NCI-H526 treated with DMSO at 0.1 percent for 48 hours (cell line): ENCODE data around the gene KCTD12.
A peak's percentile ranks its signal among the peaks of the same experiment; 100 is the strongest.
"Not testable (repeated sequence)": the region's sequence is repeated elsewhere in the genome, so short reads cannot be mapped to it uniquely, and the experiment has no call there.

Source experiments
- DNase-seq: peaks from one replicate; lab custom pipeline; 2025; lab: John Stamatoyannopoulos, UW

The KCTD12 gene

GRCh38 chr13:76886292-76887075 is at the start of gene KCTD12:
Gene KCTD12, minus strand, starts transcription at chr13:76886405. Its CDS starts 257 bp downstream, at chr13:76886148.
- peak; percentile 69 for DNase-seq

DNA sequence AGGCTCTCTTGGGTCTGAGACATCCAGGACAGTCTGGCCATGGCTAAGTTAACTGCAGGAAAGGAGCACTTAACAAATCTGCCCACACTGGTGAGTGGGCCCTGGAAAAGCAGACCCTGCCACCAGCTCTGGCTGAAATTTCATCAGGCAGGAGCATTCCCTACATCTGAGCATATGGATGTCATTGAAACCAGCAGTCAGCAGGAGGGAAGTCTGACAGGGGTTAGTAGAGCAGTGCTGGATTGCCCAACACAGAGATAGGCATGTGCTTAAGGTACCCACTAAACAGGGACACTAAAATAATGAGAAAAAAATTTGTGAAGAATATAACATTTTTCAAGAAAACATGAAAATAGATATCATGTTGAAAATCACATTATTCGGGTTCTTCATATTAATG is 48.5 kb upstream of the KCTD12 start:
- no peak for DNase-seq

DNA sequence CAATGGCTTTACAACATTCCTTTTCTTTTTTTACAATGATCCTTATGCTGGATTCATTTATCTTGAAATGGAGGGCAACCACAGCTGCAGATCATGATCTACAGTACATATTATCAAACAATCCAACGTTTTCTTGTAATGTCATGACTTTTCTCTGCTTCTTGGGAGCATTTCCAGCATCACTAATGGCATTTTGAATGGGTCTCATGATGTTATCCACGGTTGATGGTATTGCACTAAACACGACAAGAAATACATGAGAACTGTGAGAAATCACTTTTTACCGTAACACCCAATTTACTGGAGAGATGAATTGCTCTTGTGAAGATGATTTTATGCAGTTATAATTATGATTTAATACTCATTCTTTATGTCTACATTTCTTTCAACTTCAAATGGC is 45.9 kb upstream of the KCTD12 start:
- DNase-seq = no peak

- no peak for DNase-seq
These were observed 43.7 kb upstream of the KCTD12 start for GRCh38 chr13:76929851-76930374.

GRCh38 chr13:76929320-76929719 is 43.1 kb upstream of the KCTD12 start:
- DNase-seq = no peak

GRCh38 chr13:76928456-76928855 is 42.3 kb upstream of the KCTD12 start:
- DNase-seq = no peak

DNA sequence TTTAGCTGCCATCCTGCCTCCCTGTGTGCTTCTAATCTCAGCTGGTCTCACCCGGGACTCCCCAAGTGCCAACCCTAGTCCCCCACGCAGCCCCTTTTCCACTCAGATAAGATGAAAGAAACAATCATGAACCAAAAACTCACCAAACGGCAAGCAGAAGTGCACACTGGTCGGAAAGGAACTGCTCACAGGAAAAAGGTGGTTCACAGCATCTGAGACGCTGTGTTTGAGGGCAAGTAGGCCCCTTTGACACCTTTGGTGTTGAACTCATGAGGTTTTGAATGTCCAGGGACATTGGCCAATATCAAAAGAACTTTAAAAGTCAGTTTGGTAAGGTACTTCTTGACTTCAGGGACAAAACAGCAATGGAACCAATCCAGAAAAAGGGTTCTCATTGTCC is 41.8 kb upstream of the KCTD12 start:
- no peak for DNase-seq

DNA sequence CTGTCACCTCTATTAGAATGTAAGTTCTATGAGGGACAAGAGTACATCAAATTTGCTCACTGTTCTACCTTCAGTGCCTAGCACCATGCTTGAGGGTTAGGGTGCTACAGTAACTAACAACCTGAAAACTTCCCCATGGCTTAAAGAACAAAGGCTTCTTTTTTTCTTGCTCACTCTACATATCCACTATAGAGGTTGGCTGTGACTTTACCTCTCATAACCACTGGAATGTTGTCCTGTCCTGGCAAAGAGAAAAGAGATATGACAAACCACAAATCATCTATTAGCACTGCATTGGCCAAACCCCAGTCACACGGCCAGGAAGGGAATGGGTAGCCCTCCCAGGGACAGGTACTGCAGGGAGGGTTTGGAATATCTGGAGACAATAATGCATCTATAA is 38.9 kb upstream of the KCTD12 start:
- no peak for DNase-seq

DNA sequence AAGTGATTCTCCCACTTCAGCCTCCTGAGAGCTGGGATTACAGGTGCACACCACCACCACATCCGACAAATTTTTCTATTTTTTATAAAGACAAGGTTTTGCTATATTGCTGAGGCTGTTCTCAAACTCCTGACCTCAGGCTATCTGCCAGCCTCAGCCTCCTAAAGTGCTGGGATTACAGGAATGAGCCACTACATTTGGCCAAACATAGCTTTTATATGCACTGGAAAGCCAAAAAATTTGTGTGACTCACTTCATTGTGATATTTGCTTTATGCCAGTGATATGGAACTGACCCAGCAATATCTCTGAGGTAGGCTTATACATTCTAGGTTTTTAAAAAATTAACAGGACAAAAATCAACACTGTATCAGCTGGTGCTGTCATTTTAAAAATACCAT is 35.3 kb upstream of the KCTD12 start:
- no peak for DNase-seq

DNA sequence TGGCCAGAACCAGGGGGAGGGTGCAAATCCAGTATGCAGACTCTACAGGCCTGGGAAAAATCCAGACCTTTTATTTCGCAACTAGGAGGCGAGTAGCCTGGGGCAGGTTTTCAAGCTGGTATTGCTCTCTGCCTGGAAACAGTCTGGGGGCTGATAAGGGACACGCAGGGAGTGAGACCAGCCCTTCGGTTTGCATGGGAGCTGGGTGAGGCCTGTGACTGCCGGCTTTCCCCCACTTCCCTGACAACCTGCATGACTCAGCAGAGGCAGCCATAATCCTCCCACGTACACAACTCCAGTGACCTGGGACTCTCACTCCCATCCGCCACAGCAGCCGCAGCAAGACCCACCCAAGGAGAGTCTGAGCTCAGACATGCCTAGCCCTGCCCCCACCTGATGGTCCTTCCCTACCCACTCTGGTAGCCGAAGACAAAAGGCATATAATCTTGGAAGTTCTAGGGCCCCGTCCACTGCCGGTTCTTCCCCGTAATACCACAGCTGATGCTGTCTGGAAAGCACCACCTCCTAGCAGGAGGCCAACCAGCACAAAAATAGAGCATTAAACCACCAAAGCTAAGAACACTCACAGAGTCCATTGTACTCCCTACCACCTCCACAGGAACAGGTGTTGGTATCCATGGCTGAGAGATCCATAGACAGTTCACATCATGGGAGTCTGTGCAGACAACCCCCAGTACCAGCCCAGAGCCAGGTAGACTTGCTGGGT is 31.7 kb upstream of the KCTD12 start:
- not testable (repeated sequence) for DNase-seq

DNA sequence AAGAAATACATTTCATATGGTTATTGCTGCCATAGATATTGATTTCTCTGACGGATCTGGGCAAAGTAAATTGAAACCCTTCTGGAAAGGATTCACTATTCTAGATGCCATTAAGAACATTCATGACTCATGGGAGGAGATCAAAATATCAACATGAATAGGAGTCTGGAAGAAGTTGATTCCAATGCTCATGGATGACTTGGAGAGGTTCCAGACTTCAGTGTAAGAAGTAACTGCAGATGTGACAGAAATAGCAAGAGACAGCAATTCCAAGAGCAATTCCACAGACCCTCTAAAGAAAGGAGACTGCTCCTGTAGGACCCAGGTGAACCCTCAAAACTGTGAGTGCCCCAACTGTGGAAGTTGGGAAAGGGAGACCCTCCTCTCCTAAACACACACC is 30.9 kb upstream of the KCTD12 start:
- DNase-seq = no peak

GRCh38 chr13:76913898-76914297 is 27.7 kb upstream of the KCTD12 start:
- DNase-seq = no peak

- DNase-seq = no peak
These were observed 26.3 kb upstream of the KCTD12 start for GRCh38 chr13:76912476-76912875.

- DNase-seq = no peak
These were observed 18.3 kb upstream of the KCTD12 start for GRCh38 chr13:76904507-76904906.

- peak; percentile 85 for DNase-seq
These were observed 17.4 kb upstream of the KCTD12 start for GRCh38 chr13:76903544-76904162.

DNA sequence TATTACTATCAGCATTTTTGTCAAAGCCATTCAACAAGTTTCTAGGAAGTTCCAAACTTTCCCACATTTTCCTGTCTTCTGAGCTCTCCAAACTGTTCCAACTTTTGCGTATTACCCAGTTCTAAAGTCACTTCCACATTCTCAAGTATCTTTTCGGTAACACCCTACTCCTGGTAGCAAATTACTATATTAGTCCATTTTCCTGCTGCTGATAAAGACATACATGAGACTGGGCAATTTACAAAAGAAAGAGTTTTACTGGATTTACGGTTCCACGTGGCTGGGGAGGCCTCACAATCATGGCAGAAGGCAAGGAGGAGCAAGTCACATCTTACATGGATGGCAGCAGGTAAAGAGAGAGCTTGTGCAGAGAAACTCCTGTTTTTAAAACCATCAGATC is 12.9 kb upstream of the KCTD12 start:
- not testable (repeated sequence) for DNase-seq

DNA sequence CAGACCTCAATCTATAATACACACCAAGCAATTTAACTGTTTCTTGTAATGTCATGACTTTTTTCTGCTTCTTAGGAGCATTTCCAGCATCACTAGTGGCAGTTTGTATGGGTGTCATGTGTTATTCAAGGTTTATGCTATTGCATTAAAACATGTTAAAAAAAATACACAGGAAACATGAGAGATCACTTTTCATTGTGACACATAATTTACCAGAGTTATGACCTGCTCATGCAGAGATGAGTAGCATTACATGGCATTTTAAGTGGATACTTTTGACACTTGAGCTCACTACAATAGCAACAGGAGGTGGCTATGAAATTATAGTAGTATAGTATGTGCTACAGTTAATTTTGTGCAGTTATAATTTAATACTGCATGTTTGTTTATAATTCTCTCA is 11.0 kb upstream of the KCTD12 start:
- not testable (repeated sequence) for DNase-seq

GRCh38 chr13:76894401-76895110 is 8.4 kb upstream of the KCTD12 start:
- DNase-seq = no peak

DNA sequence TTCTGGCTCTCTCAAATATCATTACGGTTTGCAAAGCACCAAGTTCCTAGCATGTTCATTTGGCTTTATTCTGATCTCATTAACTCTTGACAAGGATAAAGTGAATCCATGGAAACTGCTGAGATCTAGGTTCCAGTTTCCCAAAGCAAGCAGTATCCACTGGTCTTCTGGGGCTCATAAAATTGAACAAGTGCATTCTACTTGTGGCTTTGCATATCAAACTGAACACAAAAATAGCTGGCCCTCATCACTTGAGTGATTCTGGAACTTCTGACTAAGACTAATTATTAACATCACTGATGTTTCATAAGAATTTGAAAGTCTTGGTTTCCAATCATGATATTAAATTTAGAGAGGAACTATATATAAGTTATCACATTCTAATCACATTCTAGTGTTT is 6.3 kb upstream of the KCTD12 start:
- DNase-seq = no peak

DNA sequence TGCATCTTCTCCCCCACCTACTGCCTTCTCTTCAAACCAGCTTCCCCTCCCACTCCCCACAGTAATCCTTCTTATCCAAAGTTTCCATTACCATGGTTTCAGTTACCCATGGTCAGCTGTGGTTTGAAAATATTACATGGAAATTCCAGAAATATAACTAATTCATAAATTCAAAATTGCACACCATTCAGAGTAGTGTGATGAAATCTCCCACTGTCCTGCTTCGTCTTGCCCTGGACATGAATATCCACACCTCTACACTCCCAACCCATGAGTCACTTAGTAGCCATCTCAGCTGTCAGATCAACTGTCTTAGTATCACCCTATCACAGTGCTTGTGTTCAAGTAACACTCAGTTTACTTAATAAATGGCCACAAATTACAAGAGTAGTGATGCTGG is 3.8 kb upstream of the KCTD12 start:
- no peak for DNase-seq

- no peak for DNase-seq
These were observed 3.0 kb upstream of the KCTD12 start for GRCh38 chr13:76889254-76889653.

- no peak for DNase-seq
These were observed 2.2 kb upstream of the KCTD12 start for GRCh38 chr13:76888421-76888820.
